A673 (cell line): ENCODE data around the gene ESD.

ENCODE experiments used
- CTCF ChIP-seq: fragments of 300-800, 200-600 bp; sonication (generic); conservative IDR thresholded peaks from 2 replicates; pipeline ENCODE4 v1.5.1; 2017; ENCODE audit warnings: low read depth, mild to moderate bottlenecking, antibody characterized with exemption, low read length, moderate library complexity, mixed read lengths
- EZH2 ChIP-seq: fragments of 200-600 bp; sonication (generic); IDR thresholded peaks from 2 replicates; pipeline ENCODE4 v1.6.1; 2017; ENCODE audit warnings: borderline replicate concordance, low read depth, mild to moderate bottlenecking, mixed read lengths, antibody characterized with exemption, low read length; ENCODE audit not compliant: poor library complexity, severe bottlenecking

DNA sequence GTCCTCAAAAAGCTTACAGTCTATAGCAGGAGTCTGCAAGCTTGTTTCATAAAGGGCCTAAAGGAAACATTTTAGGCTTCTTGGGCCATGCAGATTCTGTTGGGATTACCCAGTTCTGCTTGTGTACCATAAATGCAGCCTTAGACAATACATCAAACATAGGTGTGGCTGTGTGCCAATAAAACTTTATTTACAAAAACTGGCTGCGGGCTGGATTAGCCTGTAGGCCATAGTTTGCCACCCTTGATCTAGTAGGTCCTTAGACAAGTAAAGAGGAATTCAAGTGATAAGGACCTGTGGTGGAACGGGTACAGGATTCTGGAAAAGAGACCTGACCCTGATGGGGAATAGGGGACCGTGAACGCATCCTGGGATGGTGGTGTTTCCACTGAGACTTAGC, 51.9 kb downstream of the ESD start:
- TF ChIP-seq CTCF (no peak), EZH2 (no peak)
